GM23248 (cell line): ENCODE results near the gene RCL1.

Experiments used
- EZH2 ChIP-seq: fragments of 200-600 bp; sonication (generic); IDR thresholded peaks from 2 replicates; pipeline ENCODE4 v1.6.1; 2018; ENCODE audit warnings: antibody characterized with exemption, mild to moderate bottlenecking; ENCODE audit not compliant: insufficient read depth, poor library complexity, severe bottlenecking
- EZH2phosphoT487 ChIP-seq: fragments of 200-600 bp; sonication (generic); IDR thresholded peaks from 2 replicates; pipeline ENCODE4 v1.6.1; 2018; ENCODE audit warnings: antibody characterized with exemption, moderate library complexity, mild to moderate bottlenecking, low read depth; ENCODE audit not compliant: insufficient read depth

DNA sequence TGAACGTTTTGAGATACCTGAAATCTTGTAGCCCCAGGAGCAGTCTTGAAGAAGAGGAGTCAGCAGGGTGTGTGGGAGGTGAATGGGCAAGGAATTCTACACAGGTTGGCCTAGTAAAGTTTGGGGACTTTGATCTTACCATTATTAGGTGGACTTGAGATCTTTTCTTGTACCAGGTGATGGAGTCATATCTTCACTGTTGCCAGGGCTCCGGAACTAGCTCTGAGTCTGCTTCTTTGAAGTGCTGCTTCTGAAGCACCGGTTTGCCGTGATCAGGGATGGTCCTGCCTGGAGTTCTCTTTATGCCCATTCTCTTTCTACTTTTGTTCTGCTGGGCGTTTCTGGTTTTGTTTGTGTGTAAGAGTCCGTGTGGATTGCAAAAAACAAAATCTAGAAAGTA is 27.4 kb downstream of the RCL1 start:
- TF ChIP-seq EZH2 (no peak), EZH2phosphoT487 (no peak)
